Duodenal mucosa (tissue), 2 donors: ENCODE measurements around the gene KRT33A.
"Not testable (repeated sequence)": the region's sequence is repeated elsewhere in the genome, so short reads cannot be mapped to it uniquely, and the experiment has no call there.

ENCODE experiments used
- H3K27ac ChIP-seq: one replicate; pipeline ENCODE4 v1.7.0; 2013; ENCODE audit warnings: low read depth, low read length
- H3K27me3 ChIP-seq, 2 donors: one replicate each; pipeline ENCODE4 v1.7.0; 2013; ENCODE audit warnings: low read length in 2 of 2, control low read depth in 1 of 2; ENCODE audit not compliant: insufficient read depth in 2 of 2, control insufficient read depth in 1 of 2
- H3K36me3 ChIP-seq, 2 donors: one replicate each; pipeline ENCODE4 v1.7.0; 2013; ENCODE audit warnings: low read length in 2 of 2, control low read depth in 1 of 2; ENCODE audit not compliant: insufficient read depth in 2 of 2, control insufficient read depth in 1 of 2
- H3K4me1 ChIP-seq, 2 donors: one replicate each; pipeline ENCODE4 v1.7.0; 2013; ENCODE audit warnings: low read length in 2 of 2, control low read depth in 1 of 2; ENCODE audit not compliant: insufficient read depth in 2 of 2, control insufficient read depth in 1 of 2
- H3K4me3 ChIP-seq, 2 donors: one replicate each; pipeline ENCODE4 v1.7.0; 2013; ENCODE audit warnings: low read length in 2 of 2, low read depth in 1 of 2
- H3K9ac ChIP-seq, 2 donors: one replicate each; pipeline ENCODE4 v1.7.0; 2013; ENCODE audit warnings: low read length in 2 of 2, low read depth in 1 of 2
- H3K9me3 ChIP-seq, 2 donors: one replicate each; pipeline ENCODE4 v1.7.0; 2013; ENCODE audit warnings: low read length in 2 of 2, control low read depth in 1 of 2; ENCODE audit not compliant: control insufficient read depth in 1 of 2

The KRT33A gene

GRCh38 chr17:41367426-41368075 lies 16.9 kb upstream of the KRT33A start:
- Histone ChIP-seq H3K9ac (no peak overlapping the region), H3K27ac (no peak overlapping the region), H3K4me1 (no peaks in the 10 kb centered on the region), H3K27me3 (no peaks in the 10 kb centered on the region), H3K4me3 (no peak overlapping the region), H3K36me3 (no peaks in the 10 kb centered on the region), H3K9me3 (no peaks in the 10 kb centered on the region)

GRCh38 chr17:41366070-41366469 lies 15.4 kb upstream of the KRT33A start:
- H3K4me1 ChIP-seq = no peaks in the 10 kb centered on the region
- H3K27me3 ChIP-seq = no peaks in the 10 kb centered on the region
- H3K9ac ChIP-seq = no peak overlapping the region
- H3K36me3 ChIP-seq = no peaks in the 10 kb centered on the region
- H3K4me3 ChIP-seq = no peak overlapping the region
- no peak overlapping the region for H3K27ac ChIP-seq
- no peaks in the 10 kb centered on the region for H3K9me3 ChIP-seq

GRCh38 chr17:41363881-41364280 lies 13.3 kb upstream of the KRT33A start:
- H3K4me1 ChIP-seq = no peaks in the 10 kb centered on the region
- H3K36me3 ChIP-seq = no peaks in the 10 kb centered on the region
- H3K27ac ChIP-seq = no peak overlapping the region
- H3K4me3 ChIP-seq = no peak overlapping the region
- peaks cover 0 to 3% of the 10 kb centered on the region in 2 donors for H3K27me3 ChIP-seq
- no peaks in the 10 kb centered on the region for H3K9me3 ChIP-seq
- no peak overlapping the region for H3K9ac ChIP-seq

GRCh38 chr17:41360296-41360995 lies 9.8 kb upstream of the KRT33A start:
- Histone ChIP-seq H3K36me3 (no peaks in the 10 kb centered on the region), H3K4me3 (no peak overlapping the region), H3K27me3 (peaks cover 0 to 3% of the 10 kb centered on the region in 2 donors), H3K9ac (no peak overlapping the region), H3K27ac (no peak overlapping the region), H3K4me1 (no peaks in the 10 kb centered on the region), H3K9me3 (no peaks in the 10 kb centered on the region)

GRCh38 chr17:41354536-41354935 lies 3.9 kb upstream of the KRT33A start:
- no peak overlapping the region for H3K27ac ChIP-seq
- H3K9ac ChIP-seq = no peak overlapping the region
- H3K4me3 ChIP-seq = no peak overlapping the region
- peaks cover 0 to 9% of the 10 kb centered on the region in 2 donors for H3K27me3 ChIP-seq
- H3K36me3 ChIP-seq = no peaks in the 10 kb centered on the region
- no peaks in the 10 kb centered on the region for H3K4me1 ChIP-seq
- no peaks in the 10 kb centered on the region for H3K9me3 ChIP-seq

- Histone ChIP-seq H3K36me3 (no peaks in the 10 kb centered on the region), H3K9ac (no peak overlapping the region), H3K4me3 (no peak overlapping the region), H3K27ac (no peak overlapping the region), H3K4me1 (no peaks in the 10 kb centered on the region), H3K9me3 (no peaks in the 10 kb centered on the region), H3K27me3 (peaks cover 0 to 9% of the 10 kb centered on the region in 2 donors)
Measured at GRCh38 chr17:41352597-41353366, 2.2 kb upstream of the KRT33A start.

GRCh38 chr17:41351177-41351576 lies 549 bp upstream of the KRT33A start:
- peaks cover 0 to 9% of the 10 kb centered on the region in 2 donors for H3K27me3 ChIP-seq
- H3K36me3 ChIP-seq = no peaks in the 10 kb centered on the region
- H3K4me3 ChIP-seq = no peak overlapping the region
- no peak overlapping the region for H3K9ac ChIP-seq
- H3K4me1 ChIP-seq = no peaks in the 10 kb centered on the region
- no peak overlapping the region for H3K27ac ChIP-seq
- H3K9me3 ChIP-seq = no peaks in the 10 kb centered on the region

- no peaks in the 10 kb centered on the region for H3K4me1 ChIP-seq
- no peak overlapping the region for H3K27ac ChIP-seq
- peaks cover 0 to 3% of the 10 kb centered on the region in 2 donors for H3K27me3 ChIP-seq
- H3K4me3 ChIP-seq = no peak overlapping the region
- H3K36me3 ChIP-seq = no peaks in the 10 kb centered on the region
- no peak overlapping the region for H3K9ac ChIP-seq
- no peaks in the 10 kb centered on the region for H3K9me3 ChIP-seq
Measured at GRCh38 chr17:41347869-41348760, 2.5 kb downstream of the KRT33A start.

GRCh38 chr17:41346421-41346820 lies 4.2 kb downstream of the KRT33A start:
- H3K27me3 ChIP-seq, H3K4me1 ChIP-seq, H3K4me3 ChIP-seq, H3K27ac ChIP-seq, H3K9me3 ChIP-seq, H3K9ac ChIP-seq, H3K36me3 ChIP-seq: not testable (repeated sequence)
